IMR-90 (cell line): ENCODE measurements around the gene CD27. TPM values are rescaled to one million over a fixed set of nuclear protein-coding genes. Genes with fewer than 3 reads are reported as not detected.

ENCODE experiments used
- ATAC-seq: fragments of 200-7000 bp; cut with Tn5 transposase; 2 replicates; pipeline ENCODE4 v1.9.1; 2020; ENCODE audit warnings: low read depth, mild to moderate bottlenecking, moderate library complexity
- BruUV-seq: library from RNA; stranded (reverse); fragments of 400-500 nt; replicated peaks from 2 replicates; lab custom pipeline; 2021; lab: Mats Ljungman, UMichigan
- CTCF ChIA-PET: fragments of 300-600 bp; formaldehyde crosslinking; extraction: SDS; loops from one replicate; lab custom pipeline; 2021; ENCODE audit warnings: antibody characterized with exemption; lab: Yijun Ruan, JAX
- POLR2A ChIA-PET: fragments of 300-600 bp; sonication (Branson Sonifier 250); formaldehyde crosslinking; loops from one replicate; lab custom pipeline; 2022; ENCODE audit warnings: antibody characterized with exemption; ENCODE audit not compliant: unreplicated experiment; lab: Charles Lee
- DNase-seq: peaks from one replicate; pipeline ENCODE4 v3.0.0; 2013
- H2AFZ ChIP-seq: replicated peaks from 2 replicates; pipeline ENCODE3; 2013; ENCODE audit warnings: low read length, mild to moderate bottlenecking; ENCODE audit not compliant: poor library complexity
- H2AK5ac ChIP-seq: 2 replicates; pipeline ENCODE4 v1.6.1; 2013; ENCODE audit warnings: low read depth, low read length, inconsistent platforms
- H2AK9ac ChIP-seq: replicated peaks from 2 replicates; pipeline ENCODE3; 2013; ENCODE audit warnings: mild to moderate bottlenecking, low read depth, low read length, moderate library complexity; ENCODE audit not compliant: poor library complexity
- H2BK120ac ChIP-seq: 2 replicates; pipeline ENCODE4 v1.6.1; 2013; ENCODE audit warnings: low read depth, low read length, inconsistent platforms
- H2BK15ac ChIP-seq: 3 replicates; pipeline ENCODE4 v1.6.1; 2013; ENCODE audit warnings: low read depth, low read length, inconsistent platforms
- H2BK20ac ChIP-seq: 2 replicates; pipeline ENCODE4 v1.6.1; 2013; ENCODE audit warnings: low read depth, mild to moderate bottlenecking, inconsistent platforms, low read length, moderate library complexity
- H2BK5ac ChIP-seq: 2 replicates; pipeline ENCODE4 v1.6.1; 2013; ENCODE audit warnings: mild to moderate bottlenecking, low read depth, low read length, inconsistent platforms; ENCODE audit not compliant: poor library complexity, severe bottlenecking
- H3K14ac ChIP-seq: replicated peaks from 2 replicates; pipeline ENCODE4 v1.6.1; 2013; ENCODE audit warnings: low read depth, low read length, inconsistent platforms
- H3K18ac ChIP-seq: 2 replicates; pipeline ENCODE4 v1.6.1; 2013; ENCODE audit warnings: low read depth, low read length, control low read depth
- H3K23ac ChIP-seq: 2 replicates; pipeline ENCODE4 v1.6.1; 2013; ENCODE audit warnings: low read depth, low read length, inconsistent platforms
- H3K27ac ChIP-seq: 2 replicates; pipeline ENCODE4 v1.5.1; 2013; ENCODE audit warnings: mild to moderate bottlenecking, control low read depth, low read length; ENCODE audit not compliant: insufficient read depth
- H3K27me3 ChIP-seq: 2 replicates; pipeline ENCODE4 v1.6.1; 2013; ENCODE audit warnings: low read length; ENCODE audit not compliant: control insufficient read depth, insufficient read depth
- H3K36me3 ChIP-seq: 2 replicates; pipeline ENCODE4 v1.6.1; 2013; ENCODE audit warnings: low read length, mixed read lengths; ENCODE audit not compliant: control insufficient read depth, insufficient read depth
- H3K4ac ChIP-seq: 2 replicates; pipeline ENCODE4 v1.6.1; 2013; ENCODE audit warnings: low read depth, low read length, inconsistent platforms
- H3K4me1 ChIP-seq: 2 replicates; pipeline ENCODE4 v1.6.1; 2013; ENCODE audit warnings: low read length, mixed read lengths; ENCODE audit not compliant: control insufficient read depth, insufficient read depth
- H3K4me2 ChIP-seq: 2 replicates; pipeline ENCODE4 v1.6.1; 2013; ENCODE audit warnings: low read depth, mild to moderate bottlenecking, control low read depth, low read length, moderate library complexity
- H3K4me3 ChIP-seq: 2 replicates; pipeline ENCODE4 v1.5.1; 2013; ENCODE audit warnings: low read depth, mild to moderate bottlenecking, control low read depth, low read length, moderate library complexity; ENCODE audit not compliant: insufficient read depth
- H3K56ac ChIP-seq: 2 replicates; pipeline ENCODE4 v1.6.1; 2013; ENCODE audit warnings: low read length, inconsistent platforms; ENCODE audit not compliant: insufficient read depth; ENCODE audit errors: extremely low read depth
- H3K79me1 ChIP-seq, 2 experiments: 2 replicates each; pipeline ENCODE4 v1.6.1; 2013; ENCODE audit warnings: low read length in 2 of 2, inconsistent platforms in 1 of 2, low read depth in 1 of 2
- H3K9ac ChIP-seq: 2 replicates; pipeline ENCODE4 v1.6.1; 2013; ENCODE audit warnings: low read depth, low read length, control low read depth
- H3K9me1 ChIP-seq: 2 replicates; pipeline ENCODE4 v1.6.1; 2013; ENCODE audit warnings: low read length, inconsistent platforms; ENCODE audit not compliant: insufficient read depth
- H3K9me3 ChIP-seq: 2 replicates; pipeline ENCODE4 v1.6.1; 2013; ENCODE audit warnings: low read length; ENCODE audit not compliant: control insufficient read depth, insufficient read depth
- H4K20me1 ChIP-seq: 2 replicates; pipeline ENCODE4 v1.6.1; 2013; ENCODE audit warnings: low read length, inconsistent platforms; ENCODE audit not compliant: insufficient read depth
- H4K5ac ChIP-seq: 2 replicates; pipeline ENCODE4 v1.6.1; 2013; ENCODE audit warnings: mild to moderate bottlenecking, low read depth, low read length, control low read depth
- H4K8ac ChIP-seq, 2 experiments: 2 replicates each; pipeline ENCODE4 v1.6.1; 2013; ENCODE audit warnings: low read depth in 2 of 2, low read length in 2 of 2, control low read depth in 1 of 2, inconsistent platforms in 1 of 2
- H4K91ac ChIP-seq: 2 replicates; pipeline ENCODE4 v1.6.1; 2013; ENCODE audit warnings: low read depth, low read length, inconsistent platforms; ENCODE audit not compliant: insufficient read depth
- BHLHE40 ChIP-seq: fragments of 150-350 bp; IDR thresholded peaks from 2 replicates; pipeline ENCODE4 v1.6.1; 2016; ENCODE audit warnings: mild to moderate bottlenecking, low read depth, low read length
- CEBPB ChIP-seq: IDR thresholded peaks from 2 replicates; pipeline ENCODE4 v1.6.1; 2012; ENCODE audit warnings: low read depth, low read length, improper control_type of control experiment
- CHD1 ChIP-seq: IDR thresholded peaks from 2 replicates; pipeline ENCODE4 v1.6.1; 2012; ENCODE audit warnings: low read depth, low read length, improper control_type of control experiment
- CTCF ChIP-seq: conservative IDR thresholded peaks from 2 replicates; pipeline ENCODE4 v1.5.1; 2012; ENCODE audit warnings: mild to moderate bottlenecking, low read depth, low read length, improper control_type of control experiment
- ELK1 ChIP-seq: fragments of 150-350 bp; IDR thresholded peaks from 2 replicates; pipeline ENCODE4 v1.6.1; 2016; ENCODE audit warnings: low read depth, mild to moderate bottlenecking, low read length, moderate library complexity, borderline replicate concordance
- FOS ChIP-seq: fragments of 150-350 bp; IDR thresholded peaks from 2 replicates; pipeline ENCODE4 v1.6.1; 2016; ENCODE audit warnings: low read depth, low read length
- MAFK ChIP-seq: IDR thresholded peaks from 2 replicates; pipeline ENCODE4 v1.6.1; 2012; ENCODE audit warnings: low read depth, low read length, improper control_type of control experiment
- MAZ ChIP-seq: IDR thresholded peaks from 2 replicates; pipeline ENCODE4 v1.6.1; 2012; ENCODE audit warnings: low read depth, mild to moderate bottlenecking, low read length, improper control_type of control experiment, moderate library complexity, borderline replicate concordance
- NFE2L2 ChIP-seq: fragments of 150-350 bp; IDR thresholded peaks from 2 replicates; pipeline ENCODE4 v1.6.1; 2016; ENCODE audit warnings: low read depth, mild to moderate bottlenecking, low read length
- RAD21 ChIP-seq: IDR thresholded peaks from 2 replicates; pipeline ENCODE4 v1.6.1; 2012; ENCODE audit warnings: low read length, improper control_type of control experiment
- RCOR1 ChIP-seq: IDR thresholded peaks from 2 replicates; pipeline ENCODE4 v1.6.1; 2012; ENCODE audit warnings: mild to moderate bottlenecking, low read length, improper control_type of control experiment; ENCODE audit not compliant: insufficient replicate concordance
- RFX5 ChIP-seq: IDR thresholded peaks from 2 replicates; pipeline ENCODE4 v1.8.0; 2012; ENCODE audit warnings: low read depth, mild to moderate bottlenecking, low read length, moderate library complexity
- USF2 ChIP-seq: fragments of 150-350 bp; IDR thresholded peaks from 2 replicates; pipeline ENCODE4 v1.6.1; 2017; ENCODE audit warnings: mild to moderate bottlenecking, antibody characterized with exemption, low read length, low read depth
- WGBS, 2 experiments: methylation state at CpG; one replicate each; pipeline versions ENCODE4 v1.1.5 to v1.1.7; 2013; ENCODE audit warnings: missing lambda C conversion rate in 2 of 2; ENCODE audit not compliant: insufficient read length in 1 of 2; ENCODE audit errors: extremely low coverage in 2 of 2; 5-methylcytosine and 5-hydroxymethylcytosine counted together
- dilution Hi-C: fragments of 300-500 bp; cut with HindIII; formaldehyde crosslinking; loops from one replicate; pipeline ENCODE4 v1.14.3; 2018; ENCODE audit warnings: low sequenced_read_pairs; ENCODE audit not compliant: unreplicated experiment
- in situ Hi-C: fragments of 300-500 bp; cut with MboI; formaldehyde crosslinking; loops from 3 replicates; pipeline ENCODE4 v1.14.3; 2019; ENCODE audit warnings: low sequenced_read_pairs, inconsistent platforms, mixed read lengths
- intact Hi-C: fragments of 100-400 bp; cut with micrococcal nuclease; formaldehyde crosslinking; loops from 2 replicates; pipeline ENCODE4 v1.10.0; 2022
- polyA plus RNA-seq, 3 experiments: library from polyadenylated mRNA; depleted of rRNA; stranded (reverse); fragments of >200 nt; gene quantifications; 2 replicates each; pipeline ENCODE4 v1.2.3, GENCODE V29; 2012; ENCODE audit warnings: low replicate concordance in 1 of 3
- total RNA-seq: library from RNA; depleted of rRNA; stranded (reverse); fragments of >200 nt; gene quantifications from 2 replicates; pipeline ENCODE4 v1.2.3, GENCODE V29; 2012

CD27 gene
- total and polyA plus RNA-seq, 2 of the 4 experiments (the other 2 are of a cell fraction), result 0.07 TPM; not detected in 1

- H3K4me1 ChIP-seq, result no peaks in the 10 kb centered on the region; the same call in 1 of the 2 replicates
- peak within 1 kb of the TSS; percentile 97 for H3K14ac ChIP-seq
- CTCF ChIA-PET, result interaction anchor here (1.0 kb wide), 1 partner anchor 42 kb away, joined by 3 read pairs; no protein-coding TSS in a partner anchor
- peak within 1 kb of the TSS; percentile 89 for H4K5ac ChIP-seq
- peak within 1 kb of the TSS; percentile 90 for H2BK5ac ChIP-seq
- H3K18ac ChIP-seq, result peak within 1 kb of the TSS; percentile 73
- peak within 1 kb of the TSS; percentile 93 for H2AK9ac ChIP-seq
- peak within 1 kb of the TSS; percentile 90 to 99 for H4K8ac ChIP-seq
- H3K4ac ChIP-seq, result peak within 1 kb of the TSS; percentile 96
- peak within 1 kb of the TSS; percentile 94 for H3K27ac ChIP-seq
- H3K4me2 ChIP-seq, result peak within 1 kb of the TSS; percentile 97
- peak within 1 kb of the TSS; percentile 94 for H2AFZ ChIP-seq
- H3K9ac ChIP-seq, result peak within 1 kb of the TSS; percentile 95
- H2AK5ac ChIP-seq, result peak within 1 kb of the TSS; percentile 99
- H3K4me3 ChIP-seq, result peak within 1 kb of the TSS; percentile 83
- H2BK20ac ChIP-seq, result peak within 1 kb of the TSS; percentile 7; the same call in 1 of the 2 replicates
- H2BK120ac ChIP-seq, result peak within 1 kb of the TSS; percentile 67
- peak within 1 kb of the TSS; percentile 94 for H3K23ac ChIP-seq
- intact Hi-C loops (loop anchor here (2.0 kb wide), 2 partner anchors 39 to 63 kb away; no protein-coding TSS in a partner anchor), dilution Hi-C loops (no loop called here), in situ Hi-C loops (no loop called here)
- TSS peak; percentile 65 for BruUV-seq
- H3K9me3 ChIP-seq, result no peaks in the 10 kb centered on the region
- no peaks in the 10 kb centered on the region; the same call in 1 of the 2 replicates for H3K36me3 ChIP-seq
- DNase-seq (peak; percentile 93), ATAC-seq (peak; percentile 97)
- 0% methylated on average over 35 of the region's 49 CpGs; no CpG with 5 or more reads in 1 of the 2 experiments for WGBS, 2 experiments
- H3K9me1 ChIP-seq, result peaks cover 8% of the 10 kb centered on the region
- peak within 1 kb of the TSS; percentile 79; the same call in 2 of the 3 replicates for H2BK15ac ChIP-seq
- peaks cover 33 to 45% of the 10 kb centered on the region in 2 experiments for H3K79me1 ChIP-seq
- peaks cover 4% of the 10 kb centered on the region for H4K20me1 ChIP-seq
- no peaks in the 10 kb centered on the region for H3K27me3 ChIP-seq
- peak within 1 kb of the TSS; percentile 96 for H3K56ac ChIP-seq
- POLR2A ChIA-PET, result interaction anchor here (0.5 to 1.2 kb wide), 3 partner anchors 10 to 41 kb away, joined by 3 to 37 read pairs (median 3); partner anchors contain the start of gene GAPDH
- H4K91ac ChIP-seq, result peak within 1 kb of the TSS; percentile 93
- TF ChIP-seq RFX5 (no peak), RAD21 (no peak), ELK1 (no peak), CTCF (no peak), MAZ (peak; percentile 94), BHLHE40 (no peak), MAFK (no peak), CHD1 (peak; percentile 88; the same call in 1 of the 2 replicates), NFE2L2 (no peak), CEBPB (peak; percentile 31; the same call in 1 of the 2 replicates), FOS (0 out of 2 replicates have a peak, but pooled peaks have one; percentile 18), USF2 (peak; percentile 19; the same call in 1 of the 2 replicates), RCOR1 (no peak)
These were observed 48.9 kb downstream of the CD27 start, which contains the start of gene NCAPD2 for GRCh38 chr12:6493497-6494257. Gene NCAPD2, plus strand, starts transcription at chr12:6494102. Its CDS starts 997 bp downstream, at chr12:6495099.
